Measurements from ENCODE around the gene RXRA. TPM values are rescaled to one million over a fixed set of nuclear protein-coding genes. Genes with fewer than 3 reads are reported as not detected.

Gene RXRA
- total RNA-seq, 1 donor from 2014 or later: 83.3 TPM

DNA sequence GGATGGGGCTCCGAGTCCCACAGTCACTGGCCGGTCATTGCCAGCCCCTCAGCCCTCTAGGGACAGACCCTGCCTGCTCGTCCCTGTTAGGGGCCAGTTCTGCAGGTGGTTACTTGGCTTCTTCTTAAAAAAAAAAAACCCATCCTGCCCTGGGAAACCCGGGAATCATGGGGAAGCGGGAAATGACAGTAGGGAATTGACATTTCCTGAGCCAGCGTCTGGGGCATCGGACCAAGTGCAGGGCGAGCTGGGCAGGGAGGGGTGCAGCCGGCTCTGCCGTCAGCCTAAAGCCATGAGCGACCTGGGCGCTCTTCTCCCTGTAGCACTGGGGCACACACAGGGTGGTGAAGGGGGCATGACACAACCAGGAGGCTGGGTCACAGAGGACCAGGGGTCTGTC lies 66.6 kb downstream of the RXRA start:
- TF ChIP-seq, protein P1, sequence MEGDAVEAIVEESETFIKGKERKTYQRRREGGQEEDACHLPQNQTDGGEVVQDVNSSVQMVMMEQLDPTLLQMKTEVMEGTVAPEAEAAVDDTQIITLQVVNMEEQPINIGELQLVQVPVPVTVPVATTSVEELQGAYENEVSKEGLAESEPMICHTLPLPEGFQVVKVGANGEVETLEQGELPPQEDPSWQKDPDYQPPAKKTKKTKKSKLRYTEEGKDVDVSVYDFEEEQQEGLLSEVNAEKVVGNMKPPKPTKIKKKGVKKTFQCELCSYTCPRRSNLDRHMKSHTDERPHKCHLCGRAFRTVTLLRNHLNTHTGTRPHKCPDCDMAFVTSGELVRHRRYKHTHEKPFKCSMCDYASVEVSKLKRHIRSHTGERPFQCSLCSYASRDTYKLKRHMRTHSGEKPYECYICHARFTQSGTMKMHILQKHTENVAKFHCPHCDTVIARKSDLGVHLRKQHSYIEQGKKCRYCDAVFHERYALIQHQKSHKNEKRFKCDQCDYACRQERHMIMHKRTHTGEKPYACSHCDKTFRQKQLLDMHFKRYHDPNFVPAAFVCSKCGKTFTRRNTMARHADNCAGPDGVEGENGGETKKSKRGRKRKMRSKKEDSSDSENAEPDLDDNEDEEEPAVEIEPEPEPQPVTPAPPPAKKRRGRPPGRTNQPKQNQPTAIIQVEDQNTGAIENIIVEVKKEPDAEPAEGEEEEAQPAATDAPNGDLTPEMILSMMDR (IDR thresholded peaks at IDR 0.05; ENCODE audit: unreplicated experiment): no peak
- H3K4me1 Mint-ChIP-seq (ENCODE audit: unreplicated experiment): peaks cover 34% of the 10 kb centered on the region

DNA sequence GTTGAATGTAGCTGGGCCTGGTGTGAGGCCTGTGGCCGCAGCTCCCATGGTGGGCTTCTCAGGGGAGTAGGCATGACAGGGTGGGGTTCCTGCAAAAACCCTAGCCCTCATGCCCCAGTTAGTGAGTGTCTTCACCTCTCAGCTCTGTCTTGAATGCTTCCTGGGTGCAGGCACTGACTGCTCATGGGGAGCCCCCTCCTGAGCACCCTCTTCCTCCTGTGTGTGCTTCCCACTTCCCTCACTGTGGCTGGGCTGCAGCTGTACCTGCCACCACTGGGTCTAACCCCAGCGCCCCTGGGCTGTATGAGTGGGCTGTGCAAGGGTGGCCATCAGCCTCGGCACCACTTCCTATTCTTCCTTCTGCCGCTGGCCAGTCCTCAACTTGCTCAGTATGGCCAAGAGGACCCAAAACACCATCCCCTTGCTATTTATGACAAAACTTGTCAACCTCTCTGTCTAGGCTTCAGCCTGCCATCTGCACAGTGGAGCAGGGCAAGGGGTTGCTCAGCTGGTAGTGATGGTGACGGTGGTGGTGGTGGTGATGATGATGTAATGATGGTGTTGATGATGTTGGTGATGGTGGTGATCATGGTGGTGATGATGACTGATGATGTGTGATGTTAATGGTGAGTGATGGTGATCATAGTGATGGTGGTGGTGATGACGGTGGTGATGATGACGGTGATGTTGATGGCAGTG lies 67.5 kb downstream of the RXRA start:
- H3K4me1 Mint-ChIP-seq (ENCODE audit: unreplicated experiment): peaks cover 31% of the 10 kb centered on the region
- H3K27ac Mint-ChIP-seq (ENCODE audit: unreplicated experiment): peak overlapping the region; percentile 70
- peaks cover 5% of the 10 kb centered on the region for H3K36me3 Mint-ChIP-seq (ENCODE audit: low read depth, unreplicated experiment)
- H3K4me3 Mint-ChIP-seq (ENCODE audit: unreplicated experiment): no peak overlapping the region
- peaks cover 7% of the 10 kb centered on the region for H3K27me3 Mint-ChIP-seq (ENCODE audit: unreplicated experiment)
- H3K9me3 Mint-ChIP-seq (ENCODE audit: unreplicated experiment): no peaks in the 10 kb centered on the region
- TF ChIP-seq, protein P1 (IDR thresholded peaks at IDR 0.05; ENCODE audit: unreplicated experiment): no peak
- no peak for DNase-seq (ENCODE audit: low spot score)

More for the DNA sequence above, 66.6 kb downstream of the RXRA start:
- Mint-ChIP-seq H3K27me3 (ENCODE audit: unreplicated experiment) (peaks cover 8% of the 10 kb centered on the region), H3K4me3 (ENCODE audit: unreplicated experiment) (no peak overlapping the region), H3K36me3 (ENCODE audit: low read depth, unreplicated experiment) (peaks cover 8% of the 10 kb centered on the region), H3K27ac (ENCODE audit: unreplicated experiment) (no peak overlapping the region), H3K9me3 (ENCODE audit: unreplicated experiment) (no peaks in the 10 kb centered on the region)
- no peak for DNase-seq (ENCODE audit: low spot score)

- Mint-ChIP-seq H3K4me1 (ENCODE audit: unreplicated experiment) (peaks cover 34% of the 10 kb centered on the region), H3K9me3 (ENCODE audit: unreplicated experiment) (no peaks in the 10 kb centered on the region), H3K36me3 (ENCODE audit: low read depth, unreplicated experiment) (peaks cover 5% of the 10 kb centered on the region), H3K27ac (ENCODE audit: unreplicated experiment) (no peak overlapping the region), H3K27me3 (ENCODE audit: unreplicated experiment) (peaks cover 7% of the 10 kb centered on the region), H3K4me3 (ENCODE audit: unreplicated experiment) (no peak overlapping the region)
- DNase-seq (ENCODE audit: low spot score): no peak
- TF ChIP-seq, protein P1 (IDR thresholded peaks at IDR 0.05; ENCODE audit: unreplicated experiment): no peak
Observed at GRCh38 chr9:134395002-134395517, 68.8 kb downstream of the RXRA start.

- Mint-ChIP-seq H3K27me3 (ENCODE audit: unreplicated experiment) (peaks cover 7% of the 10 kb centered on the region), H3K4me1 (ENCODE audit: unreplicated experiment) (peaks cover 34% of the 10 kb centered on the region), H3K9me3 (ENCODE audit: unreplicated experiment) (no peaks in the 10 kb centered on the region), H3K4me3 (ENCODE audit: unreplicated experiment) (no peak overlapping the region), H3K27ac (ENCODE audit: unreplicated experiment) (no peak overlapping the region), H3K36me3 (ENCODE audit: low read depth, unreplicated experiment) (peaks cover 5% of the 10 kb centered on the region)
- no peak for DNase-seq (ENCODE audit: low spot score)
- TF ChIP-seq, protein P1 (IDR thresholded peaks at IDR 0.05; ENCODE audit: unreplicated experiment): no peak
Observed at GRCh38 chr9:134395737-134396257, 69.5 kb downstream of the RXRA start.

DNA sequence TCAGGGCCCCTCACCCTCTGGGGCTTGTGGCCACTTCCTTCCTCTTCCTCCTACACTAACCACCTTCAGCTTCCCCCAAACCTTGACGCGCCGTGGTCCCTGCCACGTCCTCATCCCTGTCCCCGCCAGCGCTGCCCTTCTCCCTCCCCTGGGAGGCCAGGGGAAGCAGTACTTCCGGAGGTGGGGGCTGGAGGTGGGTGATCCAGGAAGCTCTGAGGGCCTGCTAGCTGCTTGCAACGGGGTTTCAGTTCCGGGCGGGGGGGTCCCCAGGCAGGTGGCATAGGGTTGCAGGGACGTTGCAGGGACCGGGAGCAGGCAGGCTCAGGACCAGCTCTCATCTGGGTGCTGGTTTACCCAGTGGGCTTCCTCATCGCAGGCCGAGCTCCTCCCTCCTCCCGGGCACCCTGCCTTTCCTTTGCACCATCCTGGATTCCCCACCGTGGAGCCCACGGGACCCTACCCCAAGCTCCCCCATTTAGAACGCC lies 70.0 kb downstream of the RXRA start:
- H3K9me3 Mint-ChIP-seq (ENCODE audit: unreplicated experiment): no peaks in the 10 kb centered on the region
- H3K27ac Mint-ChIP-seq (ENCODE audit: unreplicated experiment): peak overlapping the region; percentile 82
- peaks cover 7% of the 10 kb centered on the region for H3K27me3 Mint-ChIP-seq (ENCODE audit: unreplicated experiment)
- H3K36me3 Mint-ChIP-seq (ENCODE audit: low read depth, unreplicated experiment): peaks cover 5% of the 10 kb centered on the region
- peaks cover 31% of the 10 kb centered on the region for H3K4me1 Mint-ChIP-seq (ENCODE audit: unreplicated experiment)
- TF ChIP-seq, protein P1 (IDR thresholded peaks at IDR 0.05; ENCODE audit: unreplicated experiment): no peak
- DNase-seq (ENCODE audit: low spot score): no peak
- peak overlapping the region; percentile 74 for H3K4me3 Mint-ChIP-seq (ENCODE audit: unreplicated experiment)
